Central memory CD8-positive, alpha-beta T cell (primary cell): ENCODE data around the gene CLIC5.

Experiments
- ATAC-seq: fragments of 150-1000 bp; cut with Tn5 transposase; replicated peaks from 2 replicates; pipeline ENCODE4 v1.10.0; 2022; ENCODE audit warnings: mild to moderate bottlenecking, moderate FRiP score, moderate number of reproducible peaks; ENCODE audit not compliant: poor library complexity, severe bottlenecking; ENCODE audit errors: extremely low read depth
- DNase-seq, 2 donors: peaks; one replicate each; pipeline ENCODE4 v3.0.0; 2021; ENCODE audit warnings: low spot score in 2 of 2
- H3K27ac Mint-ChIP-seq: one replicate; pipeline ENCODE4 v1.8.0; 2022; ENCODE audit warnings: low read depth, mild to moderate bottlenecking, moderate library complexity, mixed read lengths
- H3K27me3 Mint-ChIP-seq: one replicate; pipeline ENCODE4 v1.8.0; 2022; ENCODE audit warnings: mixed read lengths
- H3K36me3 Mint-ChIP-seq: one replicate; pipeline ENCODE4 v1.8.0; 2022; ENCODE audit warnings: mild to moderate bottlenecking, moderate library complexity, mixed read lengths; ENCODE audit not compliant: insufficient read depth
- H3K4me1 Mint-ChIP-seq: one replicate; pipeline ENCODE4 v1.8.0; 2022; ENCODE audit warnings: mixed read lengths
- H3K4me3 Mint-ChIP-seq: one replicate; pipeline ENCODE4 v1.8.0; 2022; ENCODE audit warnings: mild to moderate bottlenecking, moderate library complexity, mixed read lengths
- H3K9me3 Mint-ChIP-seq: one replicate; pipeline ENCODE4 v1.8.0; 2022; ENCODE audit warnings: mixed read lengths

The CLIC5 gene

DNA sequence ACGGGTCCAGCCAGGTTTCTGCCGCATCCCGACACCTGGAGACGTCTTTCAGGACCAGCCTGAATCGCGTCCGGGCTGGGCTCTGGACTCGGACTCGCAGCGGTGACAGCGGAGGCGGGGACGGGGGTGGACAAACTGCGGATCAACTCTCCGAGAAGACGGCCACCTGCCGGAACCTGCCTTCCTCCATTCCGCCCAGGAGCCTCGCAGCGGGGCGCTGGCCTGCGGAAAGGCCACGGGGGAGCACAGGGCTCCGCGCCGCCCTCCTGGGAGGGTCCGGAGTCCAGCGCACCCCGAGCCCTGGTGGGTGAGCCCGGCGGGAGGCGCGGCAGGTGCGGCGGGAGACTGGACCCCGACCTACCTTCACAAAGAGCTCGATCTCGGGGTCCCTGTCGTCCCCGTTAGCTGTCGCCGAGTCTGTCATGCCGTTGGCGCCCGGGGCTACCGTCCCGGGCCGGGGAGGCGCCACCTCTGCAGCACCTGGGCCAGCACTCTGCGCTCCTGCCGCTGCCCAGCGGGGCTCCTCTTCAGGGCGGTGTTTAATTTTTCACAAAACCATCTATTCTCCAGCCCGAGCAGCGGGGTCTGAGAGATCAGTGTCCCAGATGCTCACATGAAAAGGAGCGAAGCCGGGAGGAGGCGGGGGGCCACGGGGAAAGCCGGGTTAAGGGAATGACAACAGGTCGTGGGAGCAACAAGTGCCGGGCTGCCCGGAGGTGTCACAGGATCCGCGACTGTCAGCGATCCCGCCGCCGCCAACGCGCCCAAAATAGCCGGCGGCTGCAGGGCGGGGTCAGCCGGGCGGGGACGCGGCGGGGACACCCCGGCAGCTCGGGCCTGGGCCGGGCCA, at the start of gene CLIC5:
CLIC5 (minus strand) TSS at position 742 of the 850 bp plus-strand sequence; CDS start at position 424, 318 bp downstream.
- peaks cover 17% of the 10 kb centered on the region for H3K27me3 Mint-ChIP-seq
- ATAC-seq (no peak), DNase-seq (peak; percentile 17 to 29)
- H3K36me3 Mint-ChIP-seq = peaks cover 10% of the 10 kb centered on the region
- H3K4me3 Mint-ChIP-seq = peak within 1 kb of the TSS; percentile 86
- peaks cover 42% of the 10 kb centered on the region for H3K4me1 Mint-ChIP-seq
- H3K27ac Mint-ChIP-seq = peak within 1 kb of the TSS; percentile 85
- peaks cover 5% of the 10 kb centered on the region for H3K9me3 Mint-ChIP-seq

DNA sequence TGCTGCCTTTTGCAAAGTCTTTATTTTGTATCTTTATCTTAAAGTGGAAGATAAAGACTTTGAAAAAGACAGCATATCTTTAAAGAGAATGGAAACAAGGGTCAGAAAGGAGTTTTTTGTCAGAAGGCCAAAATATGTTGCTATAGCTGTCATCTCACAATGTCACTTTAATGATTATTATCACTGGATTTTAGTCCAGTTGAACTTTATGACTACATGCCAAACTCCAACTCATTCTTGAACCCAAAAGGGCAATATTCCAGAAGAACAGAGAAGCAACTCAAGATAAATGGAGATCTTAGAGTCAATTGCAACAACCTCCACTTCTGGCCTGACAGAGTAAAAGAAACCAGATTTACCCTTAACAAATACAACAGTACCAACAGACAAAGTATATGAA, 47.3 kb upstream of the CLIC5 start:
- Mint-ChIP-seq H3K27ac (no peak overlapping the region), H3K9me3 (no peaks in the 10 kb centered on the region), H3K4me3 (no peak overlapping the region), H3K4me1 (no peaks in the 10 kb centered on the region), H3K36me3 (no peaks in the 10 kb centered on the region), H3K27me3 (peaks cover 20% of the 10 kb centered on the region)
- DNase-seq = no peak
- ATAC-seq = no peak

DNA sequence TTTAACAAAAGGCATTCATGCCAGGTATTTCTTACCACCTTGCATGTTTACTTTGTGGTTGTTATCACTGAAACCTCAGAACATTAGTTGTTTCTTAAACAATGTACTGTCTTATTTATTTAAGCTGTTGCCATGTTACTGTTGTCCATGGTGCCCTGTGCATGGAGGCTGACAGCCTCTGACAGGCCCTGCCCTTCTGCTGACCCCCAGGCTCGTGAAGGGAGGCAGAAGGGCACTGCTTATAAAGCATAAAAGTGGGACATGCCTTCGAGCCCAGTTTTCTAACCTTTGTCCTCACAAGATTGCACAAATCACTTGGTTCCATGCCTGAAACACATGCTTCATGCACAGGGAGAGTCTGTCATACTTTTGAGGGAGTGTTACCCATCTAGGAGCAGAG, 46.7 kb upstream of the CLIC5 start:
- no peaks in the 10 kb centered on the region for H3K36me3 Mint-ChIP-seq
- DNase-seq = no peak
- peaks cover 22% of the 10 kb centered on the region for H3K27me3 Mint-ChIP-seq
- H3K27ac Mint-ChIP-seq = no peak overlapping the region
- no peaks in the 10 kb centered on the region for H3K4me1 Mint-ChIP-seq
- ATAC-seq = no peak
- H3K9me3 Mint-ChIP-seq = no peaks in the 10 kb centered on the region
- no peak overlapping the region for H3K4me3 Mint-ChIP-seq

DNA sequence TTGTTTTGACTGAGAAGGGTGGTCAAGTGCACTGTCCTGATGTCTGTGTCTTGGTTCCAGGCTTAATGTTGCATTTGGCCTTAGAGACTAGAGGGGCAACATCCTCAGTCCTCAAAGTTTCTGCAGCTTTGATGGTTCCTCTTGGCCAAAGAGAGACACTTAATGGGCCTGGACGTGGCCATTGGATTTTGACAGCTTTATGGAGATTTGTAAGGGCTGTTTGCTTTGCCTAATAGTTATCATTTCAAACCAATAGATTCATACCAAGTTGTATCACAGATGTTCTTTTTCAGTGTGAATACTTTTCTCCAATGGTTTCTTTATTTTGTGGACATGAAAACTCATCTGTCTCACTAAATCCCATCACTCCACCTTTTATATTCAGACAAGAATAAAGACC, 45.8 kb upstream of the CLIC5 start:
- DNase-seq = no peak
- ATAC-seq = no peak
- no peaks in the 10 kb centered on the region for H3K4me1 Mint-ChIP-seq
- H3K9me3 Mint-ChIP-seq = no peaks in the 10 kb centered on the region
- H3K27me3 Mint-ChIP-seq = peaks cover 22% of the 10 kb centered on the region
- H3K4me3 Mint-ChIP-seq = no peak overlapping the region
- H3K36me3 Mint-ChIP-seq = no peaks in the 10 kb centered on the region
- H3K27ac Mint-ChIP-seq = no peak overlapping the region

DNA sequence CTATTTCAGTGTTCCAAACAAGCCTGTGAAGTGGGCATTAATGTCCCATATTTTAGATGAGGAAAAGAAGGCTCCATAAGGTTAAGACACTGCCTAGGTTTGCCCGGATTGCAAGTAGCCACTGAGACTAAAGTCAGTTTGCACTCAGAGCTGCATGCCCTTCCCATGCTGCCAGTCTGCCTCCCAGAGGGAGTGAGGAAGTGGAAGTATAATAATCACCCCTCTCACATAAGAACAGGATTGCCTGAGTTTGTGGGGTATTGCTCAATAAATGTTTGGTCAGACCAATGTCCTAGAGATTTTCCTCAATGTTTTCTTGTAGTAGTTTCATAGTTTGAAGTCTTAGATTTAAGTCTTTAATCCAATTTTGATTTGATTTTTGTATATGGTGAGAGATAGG, 43.9 kb upstream of the CLIC5 start:
- H3K27me3 Mint-ChIP-seq = peaks cover 23% of the 10 kb centered on the region

DNA sequence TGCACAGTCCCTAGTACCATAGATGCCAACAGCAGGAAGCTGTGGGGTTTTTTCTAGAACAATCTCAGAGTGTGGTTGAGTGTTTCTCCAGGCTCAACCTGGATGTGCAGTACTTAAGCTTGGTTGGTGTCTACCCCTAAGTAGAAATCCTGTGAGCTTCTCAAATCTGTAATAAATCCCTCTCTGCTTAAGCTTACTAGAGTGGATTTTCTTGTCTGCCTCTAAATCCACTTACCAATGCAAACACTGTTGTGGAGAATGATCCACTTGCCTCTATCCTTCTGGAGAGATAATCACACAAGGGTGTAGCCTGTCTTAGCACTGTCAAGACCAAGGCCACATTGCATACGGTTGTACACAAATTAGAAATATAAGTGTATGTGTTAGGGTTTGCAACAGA, 43.3 kb upstream of the CLIC5 start:
- H3K9me3 Mint-ChIP-seq = no peaks in the 10 kb centered on the region
- peaks cover 23% of the 10 kb centered on the region for H3K27me3 Mint-ChIP-seq
- no peaks in the 10 kb centered on the region for H3K4me1 Mint-ChIP-seq
- H3K27ac Mint-ChIP-seq = no peak overlapping the region
- H3K36me3 Mint-ChIP-seq = no peaks in the 10 kb centered on the region
- H3K4me3 Mint-ChIP-seq = no peak overlapping the region
- ATAC-seq (no peak), DNase-seq (no peak)

More for the DNA sequence above, 43.9 kb upstream of the CLIC5 start:
- Mint-ChIP-seq H3K36me3 (no peaks in the 10 kb centered on the region), H3K4me3 (no peak overlapping the region), H3K9me3 (no peaks in the 10 kb centered on the region), H3K27ac (no peak overlapping the region), H3K4me1 (no peaks in the 10 kb centered on the region)
- ATAC-seq (no peak), DNase-seq (no peak)

DNA sequence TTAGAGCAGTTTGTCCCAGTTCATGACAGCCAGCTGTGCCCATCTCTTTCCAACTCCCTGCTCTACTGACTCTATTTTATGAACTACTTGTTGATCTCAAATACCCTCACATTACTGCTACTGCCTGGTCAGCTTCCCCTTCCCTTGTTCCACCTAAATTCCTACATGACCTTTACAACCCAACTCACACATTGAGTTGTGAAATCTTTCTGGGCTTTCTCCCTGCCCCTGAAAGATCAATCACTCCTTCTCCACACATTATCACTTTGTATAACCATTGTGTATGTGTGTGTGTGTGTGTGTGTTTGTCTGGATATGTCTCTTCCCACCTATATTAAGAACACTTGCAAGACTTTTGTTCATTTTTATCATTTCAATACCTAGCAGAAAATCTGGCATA, 42.1 kb upstream of the CLIC5 start:
- Mint-ChIP-seq H3K4me1 (no peaks in the 10 kb centered on the region), H3K9me3 (no peaks in the 10 kb centered on the region), H3K4me3 (no peak overlapping the region), H3K27me3 (peaks cover 23% of the 10 kb centered on the region), H3K27ac (no peak overlapping the region), H3K36me3 (no peaks in the 10 kb centered on the region)
- ATAC-seq (no peak), DNase-seq (no peak)

DNA sequence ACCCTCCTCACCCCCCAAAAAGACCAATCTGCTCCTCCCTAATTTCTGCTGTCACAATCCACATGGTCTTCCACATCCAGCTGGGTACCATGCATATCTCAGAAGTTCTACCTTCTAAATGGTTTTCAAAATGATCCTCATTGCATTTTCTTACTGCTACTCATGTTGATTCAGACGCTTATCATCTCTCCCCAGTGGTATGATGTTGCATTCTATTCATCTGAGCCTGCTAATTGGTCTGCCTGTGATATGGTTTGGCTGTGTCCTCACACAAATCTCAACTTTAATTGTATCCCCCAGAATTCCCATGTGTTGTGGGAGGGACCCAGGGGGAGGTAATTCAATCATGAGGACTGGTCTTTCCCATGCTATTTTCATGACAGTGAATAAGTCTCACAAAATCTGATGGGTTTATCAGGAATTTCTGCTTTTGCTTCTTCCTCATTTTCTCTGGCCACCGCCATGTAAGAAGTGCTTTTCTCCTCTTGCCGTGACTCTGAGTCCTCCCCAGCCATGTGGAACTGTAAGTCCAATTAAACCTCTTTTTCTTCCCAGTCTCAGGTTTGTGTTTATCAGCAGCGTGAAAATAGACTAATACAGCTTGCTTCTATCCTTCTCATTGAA, 41.4 kb upstream of the CLIC5 start:
- DNase-seq (no peak), ATAC-seq (no peak)
- H3K27me3 Mint-ChIP-seq = peaks cover 23% of the 10 kb centered on the region
- H3K27ac Mint-ChIP-seq = no peak overlapping the region
- no peaks in the 10 kb centered on the region for H3K9me3 Mint-ChIP-seq
- H3K4me1 Mint-ChIP-seq = no peaks in the 10 kb centered on the region
- no peak overlapping the region for H3K4me3 Mint-ChIP-seq
- no peaks in the 10 kb centered on the region for H3K36me3 Mint-ChIP-seq

DNA sequence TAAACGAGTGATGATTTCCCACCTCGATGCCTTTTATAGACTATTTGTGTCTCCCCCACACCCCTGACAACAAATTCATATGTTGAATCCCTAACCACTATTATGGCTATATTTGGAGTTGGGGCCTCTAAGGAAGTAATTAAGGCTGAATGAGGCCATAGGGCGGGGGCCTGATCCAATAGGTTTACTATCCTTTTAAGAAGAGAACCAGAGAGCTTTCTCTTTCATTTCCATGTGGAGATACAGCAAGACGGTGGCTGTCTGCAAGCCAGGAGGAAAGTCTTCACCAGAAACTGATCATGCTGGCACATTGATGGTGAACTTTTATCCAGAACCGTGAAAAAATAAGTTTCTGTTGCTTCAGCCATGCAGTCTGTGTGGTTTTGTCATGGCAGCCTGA, 38.9 kb upstream of the CLIC5 start:
- peaks cover 37% of the 10 kb centered on the region for H3K27me3 Mint-ChIP-seq
- ATAC-seq = no peak
- DNase-seq = no peak
- no peaks in the 10 kb centered on the region for H3K4me1 Mint-ChIP-seq
- H3K9me3 Mint-ChIP-seq = no peaks in the 10 kb centered on the region
- H3K36me3 Mint-ChIP-seq = no peaks in the 10 kb centered on the region
- H3K27ac Mint-ChIP-seq = no peak overlapping the region
- no peak overlapping the region for H3K4me3 Mint-ChIP-seq

DNA sequence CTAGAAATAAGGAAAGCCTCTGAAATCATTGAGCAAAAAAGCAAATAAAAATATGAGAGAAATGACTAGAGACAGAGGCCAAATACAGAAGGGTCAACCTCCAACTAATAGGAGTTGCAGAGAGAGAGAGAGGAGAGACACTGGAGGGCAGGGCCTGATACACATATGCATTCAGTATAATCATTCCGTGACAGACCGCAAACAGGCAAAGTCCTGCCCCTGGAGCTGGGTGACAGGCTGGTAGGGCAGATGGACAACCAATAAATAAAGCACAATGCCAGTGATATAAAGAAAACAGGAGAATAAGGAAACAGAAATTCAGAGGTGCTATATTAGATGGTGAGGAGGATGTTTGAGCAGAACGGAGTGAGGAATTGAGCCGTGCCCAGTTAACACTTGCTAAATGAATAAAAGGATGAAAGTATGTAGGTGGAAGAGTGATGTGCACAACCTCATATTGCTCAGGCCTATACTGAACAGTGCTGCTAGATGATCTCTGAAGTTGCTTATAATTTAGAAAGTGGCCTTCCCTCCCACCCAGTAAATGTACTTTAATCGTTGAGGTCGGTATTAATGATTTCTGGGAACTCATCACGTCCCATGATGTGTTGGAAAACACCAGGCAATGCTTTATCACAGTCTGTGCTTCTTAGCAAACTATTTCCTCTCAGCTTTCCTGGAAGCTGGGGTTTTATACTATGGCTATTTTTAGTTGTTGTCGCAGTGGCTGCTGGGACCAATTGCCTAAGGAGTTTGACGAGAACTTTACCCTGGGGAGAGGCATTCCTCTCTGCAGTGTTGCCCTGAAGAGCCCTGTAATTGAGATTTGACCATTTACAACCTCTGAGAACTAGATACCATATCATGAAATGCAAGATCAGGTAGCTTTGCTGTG, 37.6 kb upstream of the CLIC5 start:
- no peaks in the 10 kb centered on the region for H3K9me3 Mint-ChIP-seq
- no peak overlapping the region for H3K4me3 Mint-ChIP-seq

DNA sequence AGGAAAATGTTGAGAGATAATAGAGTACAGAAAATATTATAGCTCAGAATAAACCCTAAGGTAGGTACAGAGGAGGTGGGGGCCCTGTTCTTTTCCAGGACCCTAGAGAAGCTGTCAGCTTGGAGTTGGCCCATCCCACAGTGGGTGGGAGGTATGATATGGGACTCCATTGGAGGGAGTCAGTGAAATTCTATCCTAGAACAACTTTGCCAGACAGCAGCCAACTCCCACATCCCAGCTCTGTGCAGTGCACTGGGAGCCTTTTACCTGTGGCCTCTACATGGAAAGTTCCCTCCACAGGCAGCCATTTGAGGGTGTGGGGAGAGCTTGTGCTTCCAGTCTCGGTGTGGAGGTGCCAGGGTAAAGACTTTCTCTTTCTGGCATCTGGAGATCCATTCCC, 36.8 kb upstream of the CLIC5 start:
- Mint-ChIP-seq H3K27me3 (peaks cover 34% of the 10 kb centered on the region), H3K4me1 (no peaks in the 10 kb centered on the region), H3K27ac (no peak overlapping the region), H3K36me3 (no peaks in the 10 kb centered on the region), H3K4me3 (no peak overlapping the region), H3K9me3 (no peaks in the 10 kb centered on the region)
- DNase-seq (no peak), ATAC-seq (no peak)

More for the DNA sequence above, 37.6 kb upstream of the CLIC5 start:
- no peaks in the 10 kb centered on the region for H3K4me1 Mint-ChIP-seq
- ATAC-seq = no peak
- H3K27me3 Mint-ChIP-seq = peaks cover 37% of the 10 kb centered on the region
- DNase-seq = no peak
- H3K36me3 Mint-ChIP-seq = no peaks in the 10 kb centered on the region
- no peak overlapping the region for H3K27ac Mint-ChIP-seq

DNA sequence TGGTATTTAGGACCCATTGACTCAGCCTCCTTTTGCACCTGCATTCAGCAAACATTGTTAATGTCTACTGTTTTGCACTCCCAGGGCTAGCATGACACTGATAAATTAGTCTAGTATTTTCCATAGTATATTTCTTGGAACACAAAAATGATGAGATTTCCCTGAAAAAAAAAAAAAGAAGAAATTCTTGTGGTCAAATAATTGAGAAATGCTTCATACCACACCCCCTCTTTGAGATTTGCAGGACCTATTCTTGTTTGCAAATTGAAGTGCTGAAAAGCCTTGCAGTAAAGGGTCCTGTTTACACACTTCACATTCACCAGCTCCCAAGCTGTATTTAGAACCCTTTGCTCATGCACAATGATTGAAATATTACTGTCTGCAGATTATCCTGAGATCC, 36.3 kb upstream of the CLIC5 start:
- no peak for ATAC-seq
- Mint-ChIP-seq H3K36me3 (no peaks in the 10 kb centered on the region), H3K4me3 (no peak overlapping the region), H3K4me1 (no peaks in the 10 kb centered on the region), H3K27me3 (peaks cover 29% of the 10 kb centered on the region), H3K9me3 (no peaks in the 10 kb centered on the region), H3K27ac (no peak overlapping the region)
- DNase-seq = no peak
